ENCODE measurements around the gene C12orf75.
"Not testable (repeated sequence)": the region's sequence is repeated elsewhere in the genome, so short reads cannot be mapped to it uniquely, and the experiment has no call there.

The C12orf75 gene

DNA sequence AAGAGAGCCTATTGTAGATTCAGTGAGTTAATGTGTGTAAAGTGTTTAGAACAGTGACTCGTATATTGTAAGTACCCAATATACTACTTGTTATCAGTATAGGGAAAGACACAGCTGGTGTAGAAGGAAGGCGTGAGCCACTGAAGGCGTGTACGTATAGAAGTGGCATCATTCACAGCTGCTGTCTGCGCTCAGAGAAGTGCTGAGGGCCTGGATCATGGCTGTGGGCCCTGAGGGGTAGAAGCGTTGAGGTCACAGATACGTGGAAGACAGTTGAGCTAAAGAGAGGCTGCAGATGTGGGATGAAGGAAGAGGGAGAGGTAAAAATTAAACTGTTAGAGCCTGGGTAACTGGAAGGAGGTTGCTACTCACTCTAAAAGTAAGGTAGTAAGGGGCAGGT lies 5.9 kb downstream of the C12orf75 start:
- DNase-seq (ENCODE audit: low spot score), result no peak

DNA sequence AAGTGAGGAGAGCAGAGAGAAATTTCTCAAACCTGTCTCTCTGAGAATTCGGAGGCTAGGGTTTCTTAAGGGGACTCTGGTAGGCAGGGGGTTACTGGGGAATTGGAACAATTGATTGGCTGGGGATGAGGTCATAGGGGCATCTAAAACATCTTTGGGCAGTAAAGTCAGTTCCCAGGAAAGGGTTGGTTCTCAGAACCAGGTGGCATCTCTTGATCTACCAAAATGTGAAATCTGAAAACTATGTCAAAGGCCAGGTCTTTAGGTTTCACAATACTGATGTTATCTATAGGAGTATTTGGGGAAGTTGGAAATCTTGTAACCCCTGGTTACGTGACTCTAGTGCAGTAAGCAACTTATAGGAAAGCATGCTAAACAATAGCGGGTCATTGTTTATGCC lies 6.9 kb downstream of the C12orf75 start:
- DNase-seq (ENCODE audit: low spot score), result no peak

DNA sequence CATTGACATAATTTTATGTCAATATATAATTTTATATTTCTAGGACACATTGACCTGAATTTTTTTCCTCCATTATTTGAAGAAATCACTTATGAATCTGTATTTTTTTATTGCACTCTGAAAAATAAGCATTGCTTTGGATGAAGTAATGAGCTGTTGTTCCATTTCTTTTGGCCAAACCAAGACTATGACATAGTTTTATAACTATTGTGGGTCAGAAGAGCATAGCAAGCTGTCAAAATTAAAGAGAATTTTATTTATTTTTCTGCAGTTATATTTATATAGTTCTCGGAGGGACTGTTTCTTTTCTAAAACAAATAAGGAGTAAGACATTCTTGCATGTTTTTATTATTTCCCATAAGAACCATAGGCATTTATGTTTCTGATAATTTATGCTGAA lies 8.5 kb downstream of the C12orf75 start:
- no peak for DNase-seq (ENCODE audit: low spot score)

DNA sequence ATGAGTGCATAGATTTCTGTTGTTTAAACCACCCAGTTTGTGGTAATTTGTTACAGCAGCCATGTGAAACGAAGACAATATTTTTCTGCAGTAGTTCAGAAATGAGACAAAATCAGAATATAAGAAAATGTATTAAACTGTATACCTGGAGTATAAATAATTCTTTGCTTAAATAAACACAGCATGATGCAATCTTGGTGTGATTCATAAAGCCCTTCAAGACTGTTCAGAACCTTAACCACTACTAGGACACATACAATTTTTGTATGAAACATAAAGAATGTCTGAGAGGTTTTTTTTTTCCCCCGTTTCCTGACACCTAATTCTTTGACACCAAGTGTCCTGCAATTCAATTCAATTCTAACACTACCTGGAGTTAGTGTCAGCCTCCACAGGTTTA lies 10.5 kb downstream of the C12orf75 start:
- no peak for DNase-seq (ENCODE audit: low spot score)

DNA sequence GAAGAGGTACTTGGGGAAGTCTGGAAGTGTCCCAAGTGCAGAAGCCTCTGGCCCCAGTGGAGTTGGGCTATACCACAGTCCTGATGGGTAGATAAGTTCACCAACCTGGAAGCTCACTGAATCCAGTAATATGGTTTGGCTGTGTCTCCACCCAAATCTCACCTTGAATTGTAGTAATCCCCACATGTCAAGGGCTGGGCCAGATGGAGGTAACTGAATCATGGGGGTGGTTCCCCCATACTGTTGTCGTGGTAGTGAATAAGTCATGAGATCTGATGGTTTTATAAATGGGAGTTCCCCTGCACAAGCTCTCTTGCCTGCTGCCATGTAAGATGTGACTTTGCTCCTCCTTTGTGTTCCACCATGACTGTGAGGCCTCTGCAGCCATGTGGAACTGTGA lies 11.1 kb downstream of the C12orf75 start:
- DNase-seq (ENCODE audit: low spot score), result not testable (repeated sequence)

DNA sequence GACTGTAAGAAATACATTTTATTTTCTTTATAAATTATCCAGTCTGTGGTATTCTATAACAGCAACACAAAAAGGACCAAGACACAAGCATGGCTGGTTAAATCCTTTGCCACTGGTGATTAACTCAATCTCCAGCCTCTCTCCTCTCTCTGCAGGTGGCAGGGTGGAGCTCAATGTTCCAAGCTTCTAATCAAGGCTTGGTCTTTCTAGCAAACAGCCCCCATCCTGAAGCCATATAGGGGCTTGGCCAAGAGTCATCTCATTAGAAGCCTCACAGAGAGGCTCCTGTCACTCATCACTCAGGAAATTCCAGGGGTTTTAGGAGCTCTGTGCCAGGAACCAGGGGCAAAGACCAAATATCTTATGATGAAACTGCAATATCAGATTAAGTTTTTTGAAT lies 12.0 kb downstream of the C12orf75 start:
- no peak for DNase-seq (ENCODE audit: low spot score)

DNA sequence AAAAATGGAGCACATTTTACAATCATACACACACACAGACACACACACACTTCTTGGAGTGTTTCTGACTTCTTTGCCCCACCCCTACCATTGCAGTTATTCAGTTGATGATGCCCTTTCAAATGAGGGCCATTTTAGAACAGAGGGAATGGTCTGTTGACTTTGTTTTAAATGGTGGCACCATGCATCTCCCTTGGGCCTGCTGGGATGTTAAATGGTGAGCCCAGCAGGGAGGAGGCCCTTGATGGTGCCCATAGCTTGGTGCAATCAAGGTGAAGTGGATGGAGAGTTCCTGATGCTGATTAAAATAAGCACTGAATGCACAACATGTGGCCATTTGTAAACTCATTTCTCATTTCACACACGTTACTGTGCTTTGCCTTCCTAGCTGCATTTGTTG lies 13.3 kb downstream of the C12orf75 start:
- no peak for DNase-seq (ENCODE audit: low spot score)

DNA sequence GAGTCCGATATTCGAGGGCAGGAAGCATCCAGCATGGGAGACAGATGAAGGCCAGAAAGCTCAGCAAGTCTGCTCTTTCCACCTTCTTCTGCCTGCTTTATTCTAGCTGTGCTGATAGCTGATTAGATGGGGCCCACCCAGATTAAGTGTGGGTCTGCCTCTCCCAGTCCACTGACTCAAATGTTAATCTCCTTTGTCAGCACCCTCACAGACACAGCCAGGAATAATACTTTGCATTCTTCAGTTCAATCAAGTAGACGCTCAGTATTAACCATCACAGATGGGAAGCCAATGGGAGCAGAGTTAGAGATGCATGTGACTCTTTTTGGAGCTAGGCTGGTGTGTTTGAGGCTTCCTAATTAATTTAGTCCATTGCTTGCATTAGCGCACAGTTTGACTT lies 17.0 kb downstream of the C12orf75 start:
- no peak for DNase-seq (ENCODE audit: low spot score)

DNA sequence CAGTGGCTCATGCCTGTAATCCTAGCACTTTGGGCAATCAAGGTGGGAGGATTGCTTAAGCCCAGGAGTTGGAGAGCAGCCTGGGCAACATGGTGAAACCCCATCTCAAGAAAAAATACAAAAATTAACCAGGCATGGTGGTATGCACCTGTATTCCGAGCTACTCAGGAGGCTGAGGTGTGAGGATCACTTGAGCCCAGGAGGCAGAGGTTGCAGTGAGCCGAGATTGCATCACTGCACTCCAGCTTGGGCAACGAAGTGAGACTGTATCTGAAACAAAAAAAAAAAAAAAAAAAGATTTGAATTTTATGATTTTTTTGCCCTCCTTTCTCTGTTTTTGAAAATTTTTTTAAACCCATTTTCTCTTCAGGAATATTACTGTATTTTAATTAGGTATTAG lies 17.7 kb downstream of the C12orf75 start:
- no peak for DNase-seq (ENCODE audit: low spot score)

DNA sequence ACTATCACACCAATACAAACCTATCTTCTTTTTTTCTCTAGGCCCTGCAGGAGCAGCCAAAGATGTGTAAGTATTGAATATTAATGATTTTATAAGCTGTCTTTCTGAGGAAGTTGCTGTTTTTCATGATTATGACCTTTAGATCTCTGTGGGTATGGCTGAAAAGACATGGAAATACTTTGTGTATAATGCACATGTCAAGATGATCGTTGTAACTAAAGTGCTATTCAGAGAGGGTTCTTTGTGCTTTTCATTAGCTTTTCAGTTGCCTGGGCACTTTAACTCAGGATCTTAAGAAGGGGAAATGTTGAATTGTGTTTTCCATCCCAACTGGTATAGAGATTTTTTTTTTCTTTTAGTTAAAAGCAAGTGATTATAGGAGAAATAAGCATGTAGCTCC lies 18.1 kb downstream of the C12orf75 start:
- DNase-seq (ENCODE audit: low spot score), result no peak

DNA sequence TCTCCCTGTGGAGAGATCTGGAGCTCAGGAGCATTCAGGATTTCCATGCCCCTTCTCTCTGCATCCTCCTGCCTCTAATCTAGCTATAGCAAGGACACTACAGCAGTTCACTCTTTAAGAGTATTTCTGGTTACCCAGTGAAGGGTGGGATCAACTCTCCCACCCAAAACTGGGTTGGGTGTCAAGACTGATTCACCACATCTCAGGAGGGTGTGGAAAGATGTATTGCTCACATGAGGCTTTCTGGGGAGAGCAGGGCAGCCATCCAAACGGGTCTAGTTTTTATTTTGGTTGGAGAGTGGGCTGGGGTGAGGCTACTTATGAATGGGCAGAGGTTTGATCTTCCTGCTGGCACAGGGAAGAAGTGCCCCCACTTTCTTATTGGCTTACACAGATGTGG lies 18.6 kb downstream of the C12orf75 start:
- no peak for DNase-seq (ENCODE audit: low spot score)

DNA sequence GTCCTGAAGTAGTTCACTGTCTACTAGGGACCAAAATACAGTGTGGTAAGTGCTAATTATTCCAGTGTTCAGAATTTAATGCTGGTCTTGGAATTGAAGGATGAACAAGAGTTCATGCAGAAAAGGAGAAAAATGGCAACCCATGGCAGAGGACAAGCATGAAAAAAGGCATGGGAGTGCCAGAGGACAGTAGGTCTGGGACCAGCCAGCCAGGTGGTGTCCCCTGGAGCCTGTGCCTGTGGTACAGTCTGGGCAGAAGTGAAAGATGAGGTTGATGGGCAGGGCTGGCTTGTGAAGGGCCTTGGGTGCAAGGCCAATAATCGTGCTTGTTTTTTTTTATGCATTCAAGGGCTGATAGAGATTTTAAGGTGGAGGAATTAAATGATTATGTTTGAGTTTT lies 21.0 kb downstream of the C12orf75 start:
- DNase-seq (ENCODE audit: low spot score), result no peak

DNA sequence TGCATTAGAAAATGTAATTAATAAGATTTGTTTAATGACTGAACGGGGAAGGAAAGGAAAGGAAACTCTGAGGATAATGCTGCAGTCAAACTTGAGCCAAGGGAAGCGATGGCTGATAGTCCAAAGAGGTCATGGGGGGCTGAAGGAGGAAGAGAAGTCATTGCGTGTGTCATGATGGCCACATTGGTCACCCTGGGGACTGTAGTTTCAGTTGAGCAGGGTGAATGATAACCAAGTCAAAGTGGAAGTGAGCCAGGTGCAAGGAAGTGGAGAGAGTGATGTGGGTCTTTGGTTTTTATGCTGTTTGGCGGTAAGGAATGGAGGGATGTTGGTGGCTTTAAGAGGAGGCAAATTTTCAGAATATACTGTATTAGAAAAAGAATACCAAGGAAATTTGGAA lies 21.6 kb downstream of the C12orf75 start:
- DNase-seq (ENCODE audit: low spot score), result no peak

DNA sequence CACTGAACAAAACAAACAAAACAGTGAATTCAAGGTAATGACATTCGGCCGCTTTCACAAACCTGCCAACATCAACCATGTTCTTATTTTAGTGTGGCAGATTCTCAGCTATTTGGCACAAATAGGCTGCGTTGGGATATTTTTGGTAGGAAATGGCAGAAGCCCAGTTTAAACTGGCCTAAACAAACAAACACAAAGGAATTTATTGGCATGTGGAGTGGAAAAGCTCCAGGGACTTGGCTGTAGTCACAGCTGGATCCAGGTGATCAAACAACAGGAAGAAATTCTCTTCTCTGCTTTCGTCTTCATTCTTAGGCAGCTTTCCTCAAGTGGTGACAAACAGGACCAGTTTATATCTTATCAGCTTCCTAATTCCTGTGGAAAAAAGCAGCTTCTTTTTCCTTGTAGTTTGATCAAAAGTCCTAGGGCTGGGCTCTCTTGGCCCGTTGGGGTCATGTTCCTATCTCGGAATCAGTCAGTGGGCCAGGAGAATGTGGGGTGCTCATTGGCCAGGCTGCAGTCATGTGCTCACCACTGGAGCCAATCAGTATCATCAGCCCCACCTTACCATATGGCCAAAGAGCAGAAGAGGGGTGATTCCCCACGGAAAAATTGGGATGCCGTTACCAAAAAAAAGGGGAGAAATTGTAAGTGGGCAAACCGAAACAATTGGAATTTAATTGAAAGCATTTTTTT lies 22.6 kb downstream of the C12orf75 start:
- no peak for DNase-seq (ENCODE audit: low spot score)

DNA sequence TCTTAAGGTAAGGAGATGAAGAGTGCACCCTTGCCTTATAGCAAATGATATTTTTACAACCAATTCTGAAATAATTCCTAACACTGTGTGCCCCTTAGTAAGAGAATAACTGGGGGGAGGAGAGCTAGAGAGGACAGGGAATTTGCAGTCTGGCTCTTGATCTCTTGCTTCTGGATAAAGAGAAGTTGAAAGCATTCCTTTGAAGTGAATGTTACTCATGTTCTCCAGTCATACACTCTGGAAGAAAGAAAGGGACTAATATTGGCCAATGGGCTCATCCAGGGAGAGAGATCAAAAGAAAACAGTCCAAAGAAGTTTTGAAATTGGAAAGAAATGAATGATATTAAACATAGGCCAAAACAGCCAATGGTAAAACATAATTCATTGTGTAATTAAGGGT lies 25.3 kb downstream of the C12orf75 start:
- no peak for DNase-seq (ENCODE audit: low spot score)

DNA sequence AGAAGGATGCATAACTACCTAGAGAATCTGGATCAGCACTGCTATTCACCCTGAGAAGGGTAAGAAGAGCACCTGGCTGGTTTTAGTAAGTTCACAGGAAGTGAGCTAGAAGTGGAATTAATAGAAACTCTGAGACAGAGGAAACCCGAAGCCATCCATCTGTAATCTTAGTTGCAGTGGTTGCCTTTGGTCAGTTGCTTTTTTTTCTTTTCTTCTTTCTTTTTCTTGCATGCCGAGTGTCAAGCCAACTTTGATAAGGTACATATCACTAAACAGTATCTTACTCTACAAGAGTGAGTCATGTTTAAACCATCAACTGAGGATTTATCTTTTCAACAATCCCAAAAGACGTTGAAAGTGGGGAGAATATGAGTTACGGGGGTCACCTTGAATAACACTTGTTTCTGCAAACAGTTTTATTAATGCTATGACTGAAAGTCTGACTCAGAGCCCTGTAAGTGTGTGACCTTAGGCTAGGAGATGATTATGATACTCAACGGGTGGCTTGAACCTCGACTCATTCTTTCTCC lies 26.7 kb downstream of the C12orf75 start:
- no peak for DNase-seq (ENCODE audit: low spot score)

DNA sequence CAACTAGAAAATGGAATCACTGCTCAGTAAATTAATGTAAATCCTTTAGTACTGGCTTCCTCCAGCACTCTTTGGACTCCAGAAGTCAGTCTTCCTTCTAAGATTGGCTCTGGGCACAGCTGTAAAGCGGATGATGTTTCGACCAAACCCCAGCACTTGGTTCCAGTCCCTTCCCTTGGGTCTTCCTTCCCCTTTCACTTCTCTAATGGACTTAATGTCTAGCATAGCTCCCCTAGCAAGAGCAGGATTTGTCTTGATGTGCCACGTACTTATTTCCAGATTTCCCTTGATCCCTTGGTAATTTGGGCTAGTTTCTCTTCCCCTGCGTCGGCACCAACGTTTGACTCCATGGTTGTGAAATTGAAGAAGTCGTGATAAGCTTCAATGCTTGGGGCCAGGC lies 28.3 kb downstream of the C12orf75 start:
- no peak for DNase-seq (ENCODE audit: low spot score)

DNA sequence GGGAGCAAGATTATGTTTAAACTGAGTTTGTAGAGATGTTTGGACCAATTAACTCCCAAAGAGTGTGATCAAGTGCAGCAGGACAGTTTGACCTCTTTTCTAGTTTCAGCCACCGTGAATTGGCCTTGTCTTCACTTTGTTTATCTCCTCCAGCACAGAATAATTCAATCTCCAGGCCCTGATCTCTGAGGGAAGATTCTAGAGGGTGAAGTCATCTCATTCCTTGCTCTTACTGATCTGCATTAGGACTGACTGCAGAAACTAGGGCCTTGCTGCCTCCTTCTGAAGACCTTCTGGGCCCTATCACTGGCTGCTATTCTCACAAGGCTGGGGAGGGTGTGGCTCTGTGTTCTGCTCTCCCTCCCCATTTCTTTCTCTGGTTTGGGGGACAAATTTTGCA lies 29.4 kb downstream of the C12orf75 start:
- DNase-seq (ENCODE audit: low spot score), result no peak

DNA sequence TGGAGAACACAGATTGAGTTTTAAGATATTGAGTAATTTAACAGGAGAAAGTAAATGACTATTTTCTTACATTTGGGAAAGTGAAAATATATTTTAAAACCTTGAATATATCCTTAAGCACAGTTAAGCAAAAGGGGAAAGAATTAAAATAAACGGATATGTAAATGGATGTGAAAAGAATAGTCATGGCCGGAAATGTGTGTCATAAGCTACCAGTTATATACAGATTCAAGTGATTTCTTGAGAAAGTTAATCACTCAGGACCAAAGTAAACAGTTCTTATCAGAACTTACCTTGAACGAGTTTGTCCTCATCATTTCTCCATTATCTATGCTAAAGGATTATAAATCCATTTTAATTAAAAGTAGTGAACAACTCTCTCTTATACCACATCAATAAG lies 33.4 kb downstream of the C12orf75 start:
- DNase-seq (ENCODE audit: low spot score), result no peak

DNA sequence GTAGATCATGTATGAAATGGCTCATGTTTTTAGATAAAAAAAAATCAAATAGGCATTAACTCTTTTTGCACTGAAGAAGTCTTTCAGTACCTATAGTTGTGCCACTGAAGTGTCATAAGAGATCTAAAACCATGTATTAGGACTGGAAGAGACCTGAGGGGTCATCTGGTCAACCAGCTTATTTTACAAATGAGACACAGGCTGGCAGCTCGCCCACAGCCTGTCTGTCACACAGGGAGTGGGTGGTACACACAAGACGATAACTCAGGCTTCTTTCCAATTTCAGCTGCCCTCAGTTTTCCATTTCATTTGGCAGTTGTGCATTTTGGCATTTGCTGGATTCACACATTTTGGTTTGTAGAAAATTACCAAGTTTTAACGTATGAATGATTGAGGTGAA lies 34.7 kb downstream of the C12orf75 start:
- DNase-seq (ENCODE audit: low spot score), result no peak

DNA sequence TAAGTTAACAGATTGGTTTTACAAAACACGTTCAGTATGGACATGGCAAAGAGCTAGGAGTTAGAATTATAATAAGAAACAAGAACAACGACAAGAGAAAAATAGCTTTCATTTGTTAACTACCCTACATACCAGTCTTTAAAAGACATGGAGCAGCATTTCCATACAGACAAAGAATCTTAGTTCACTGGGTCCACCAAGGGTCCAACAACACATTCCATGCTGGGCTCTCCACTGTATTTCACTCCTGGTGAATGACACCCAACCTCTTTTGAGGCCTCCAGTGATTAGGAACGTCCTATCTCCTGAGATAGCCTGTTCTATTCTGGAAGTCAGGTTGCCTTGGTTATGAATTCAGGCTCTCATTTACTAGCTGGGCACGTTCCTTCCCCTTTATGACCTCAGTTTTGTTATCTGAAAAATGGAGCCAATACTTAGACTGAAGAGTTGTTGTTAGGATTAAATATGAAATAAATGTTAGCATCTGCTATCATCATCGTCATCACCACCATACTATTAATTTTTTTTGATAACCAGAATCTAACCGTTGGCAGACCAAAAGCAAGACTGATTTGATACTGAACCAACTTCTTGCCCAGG lies 37.7 kb downstream of the C12orf75 start:
- DNase-seq (ENCODE audit: low spot score), result no peak

DNA sequence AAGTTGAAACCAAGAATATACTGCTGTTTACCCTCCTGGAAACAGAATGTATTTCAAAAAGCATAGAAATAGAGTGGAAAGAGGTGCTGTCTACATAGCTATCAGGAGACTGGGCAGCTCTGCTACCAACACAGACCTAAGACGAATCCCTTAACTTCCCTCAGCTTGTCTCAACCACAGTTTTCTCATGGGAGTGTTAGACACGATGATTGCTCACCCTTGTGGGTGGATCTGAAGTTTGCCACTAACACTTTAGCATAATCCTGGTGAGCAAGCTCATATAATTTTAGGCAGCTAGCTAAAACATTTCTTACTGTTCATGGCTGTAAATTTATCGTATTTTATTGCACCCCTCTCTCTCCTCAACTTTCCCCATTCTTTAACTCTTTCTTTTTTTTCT lies 38.5 kb downstream of the C12orf75 start:
- no peak for DNase-seq (ENCODE audit: low spot score)

DNA sequence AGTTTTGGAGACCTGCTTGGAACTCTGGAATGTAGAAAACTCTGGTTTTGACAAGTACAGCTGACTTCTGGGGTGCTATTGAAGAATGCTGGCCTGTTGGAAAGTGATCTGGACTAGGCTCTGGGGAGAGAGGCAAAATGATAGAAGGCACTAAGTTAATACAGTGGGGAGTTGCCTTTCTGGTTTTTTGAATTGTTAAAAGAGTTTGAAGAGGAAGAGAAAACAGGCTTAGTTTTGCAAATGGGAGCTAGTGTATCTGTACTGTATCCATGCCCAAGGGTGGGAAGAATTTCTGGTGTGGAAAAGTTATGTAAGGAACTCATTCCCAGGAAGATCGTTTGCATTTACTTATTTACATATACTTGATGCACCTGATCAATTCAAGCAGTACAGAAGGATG lies 43.8 kb downstream of the C12orf75 start:
- DNase-seq (ENCODE audit: low spot score), result no peak

DNA sequence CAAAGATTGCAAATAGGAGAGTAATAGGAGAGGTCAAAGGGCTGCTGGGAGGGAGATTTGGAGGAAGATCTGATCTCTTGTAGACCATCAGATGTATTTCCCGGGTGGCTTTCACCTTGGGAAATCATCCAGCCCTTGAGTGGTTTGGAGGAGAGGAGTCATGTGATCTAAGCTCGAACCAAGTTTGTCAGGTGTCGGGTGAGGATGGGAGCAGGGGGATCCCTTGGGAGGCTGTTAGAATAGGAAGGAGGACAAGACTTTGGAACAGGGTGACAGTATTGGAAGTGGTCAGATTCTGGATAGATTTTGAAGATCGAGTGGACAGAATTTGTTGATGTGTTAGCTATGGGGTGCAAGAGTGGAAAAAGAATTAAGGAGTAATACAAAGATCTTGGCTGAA lies 46.6 kb downstream of the C12orf75 start:
- DNase-seq (ENCODE audit: low spot score), result no peak

All from CD4-positive, alpha-beta T cell treated with Interleukin-6 at 100 ng/mL for 8 hours (primary cell).